ENCODE data around the gene HIP1R. TPM values are rescaled to one million over a fixed set of nuclear protein-coding genes. Genes with fewer than 3 reads are reported as not detected.
A peak's percentile ranks its signal among the peaks of the same experiment; 100 is the strongest.

HIP1R gene
- total and polyA plus RNA-seq, 11 donors: 14.9 to 49.5 (median 19.6) TPM

- 82 to 92% (median 87%) methylated on average over 5 of the region's 5 CpGs for WGBS, 4 donors
- Histone ChIP-seq H3K9me3 (no peaks in the 10 kb centered on the region), H3K4me1 (peaks cover 0 to 3% (median 0%) of the 10 kb centered on the region in 12 donors), H3K27ac (no peak overlapping the region), H3K36me3 (no peaks in the 10 kb centered on the region), H3K4me3 (no peak overlapping the region), H3K27me3 (no peaks in the 10 kb centered on the region)
- DNase-seq (no peak), ATAC-seq (no peak)
- intact Hi-C loops (cut with DNase I): loop anchor here in 9 of 10 donors (5.0 to 10.0 kb wide), 6 partner anchors 43 to 445 kb away; partner anchors contain the start of genes MPHOSPH9 (in 2 of the 9) and MTRFR (in 2 of the 9)
- TF ChIP-seq POLR2A (IDR thresholded peaks at IDR 0.05) (no peak), CTCF (IDR thresholded peaks at IDR 0.05) (no peak)
Observed at GRCh38 chr12:122789637-122790036, 45.6 kb upstream of the HIP1R start.

- H3K27me3 ChIP-seq: no peaks in the 10 kb centered on the region
- DNase-seq (no peak), ATAC-seq (no peak)
- H3K9me3 ChIP-seq: no peaks in the 10 kb centered on the region
- TF ChIP-seq CTCF (IDR thresholded peaks at IDR 0.05) (no peak), POLR2A (IDR thresholded peaks at IDR 0.05) (no peak)
- H3K4me1 ChIP-seq: peaks cover 0 to 3% (median 0%) of the 10 kb centered on the region in 12 donors
- intact Hi-C loops (cut with DNase I): loop anchor here in 9 of 10 donors (5.0 to 10.0 kb wide), 6 partner anchors 42 to 444 kb away; partner anchors contain the start of genes MPHOSPH9 (in 2 of the 9) and MTRFR (in 2 of the 9)
- no peaks in the 10 kb centered on the region for H3K36me3 ChIP-seq
- H3K4me3 ChIP-seq: no peak overlapping the region
- WGBS, 4 donors: 79 to 82% (median 80%) methylated on average over 5 of the region's 5 CpGs
- no peak overlapping the region for H3K27ac ChIP-seq
Observed at GRCh38 chr12:122790393-122791075, 44.7 kb upstream of the HIP1R start.

GRCh38 chr12:122793685-122794106 is 41.6 kb upstream of the HIP1R start:
- H3K9me3 ChIP-seq: no peaks in the 10 kb centered on the region
- H3K4me3 ChIP-seq: no peak overlapping the region
- no peak for TF ChIP-seq POLR2A (IDR thresholded peaks at IDR 0.05)
- peak; percentile 65 to 83 (median 76) for TF ChIP-seq CTCF (IDR thresholded peaks at IDR 0.05)
- H3K4me1 ChIP-seq: peaks cover 0 to 3% (median 0%) of the 10 kb centered on the region in 12 donors
- H3K27me3 ChIP-seq: no peaks in the 10 kb centered on the region
- 14 to 18% (median 16%) methylated on average over 10 of the region's 10 CpGs for WGBS, 4 donors
- no peaks in the 10 kb centered on the region for H3K36me3 ChIP-seq
- DNase-seq: no peak
- intact Hi-C loops (cut with DNase I): loop anchor here (1.0 to 10.0 kb wide), 10 partner anchors 39 to 441 kb away; partner anchors contain the start of genes MPHOSPH9 (in 2 of the 10), MTRFR (in 2 of the 10) and HIP1R (in 1 of the 10)
- no peak overlapping the region for H3K27ac ChIP-seq
- ATAC-seq: peak in 2 of 4 donors; percentile 54 to 63

GRCh38 chr12:122795807-122796206 is 39.5 kb upstream of the HIP1R start:
- 80 to 93% (median 86%) methylated on average over 4 of the region's 4 CpGs for WGBS, 4 donors
- DNase-seq (no peak), ATAC-seq (no peak)
- peaks cover 0 to 3% (median 0%) of the 10 kb centered on the region in 12 donors for H3K4me1 ChIP-seq
- H3K27ac ChIP-seq: no peak overlapping the region
- no peak overlapping the region for H3K4me3 ChIP-seq
- H3K36me3 ChIP-seq: no peaks in the 10 kb centered on the region
- no peaks in the 10 kb centered on the region for H3K27me3 ChIP-seq
- no peaks in the 10 kb centered on the region for H3K9me3 ChIP-seq
- TF ChIP-seq POLR2A (IDR thresholded peaks at IDR 0.05): no peak
- no peak for TF ChIP-seq CTCF (IDR thresholded peaks at IDR 0.05)
- intact Hi-C loops (cut with DNase I): loop anchor here in 6 of 10 donors (2.0 to 10.0 kb wide), 6 partner anchors 49 to 439 kb away; partner anchors contain the start of genes MPHOSPH9 (in 2 of the 6) and MTRFR (in 2 of the 6)

Data from heart left ventricle (tissue), 16 donors.